ENCODE measurements around the gene RPL13.
"Not testable (repeated sequence)": the region's sequence is repeated elsewhere in the genome, so short reads cannot be mapped to it uniquely, and the experiment has no call there.

Gene RPL13

GRCh38 chr16:89577055-89577759 is 16.7 kb downstream of the RPL13 start:
- DNase-seq (ENCODE audit: low read depth in 3 of 3) = no peak

GRCh38 chr16:89579351-89579750 is 18.9 kb downstream of the RPL13 start:
- DNase-seq (ENCODE audit: low read depth in 3 of 3) = no peak

DNA sequence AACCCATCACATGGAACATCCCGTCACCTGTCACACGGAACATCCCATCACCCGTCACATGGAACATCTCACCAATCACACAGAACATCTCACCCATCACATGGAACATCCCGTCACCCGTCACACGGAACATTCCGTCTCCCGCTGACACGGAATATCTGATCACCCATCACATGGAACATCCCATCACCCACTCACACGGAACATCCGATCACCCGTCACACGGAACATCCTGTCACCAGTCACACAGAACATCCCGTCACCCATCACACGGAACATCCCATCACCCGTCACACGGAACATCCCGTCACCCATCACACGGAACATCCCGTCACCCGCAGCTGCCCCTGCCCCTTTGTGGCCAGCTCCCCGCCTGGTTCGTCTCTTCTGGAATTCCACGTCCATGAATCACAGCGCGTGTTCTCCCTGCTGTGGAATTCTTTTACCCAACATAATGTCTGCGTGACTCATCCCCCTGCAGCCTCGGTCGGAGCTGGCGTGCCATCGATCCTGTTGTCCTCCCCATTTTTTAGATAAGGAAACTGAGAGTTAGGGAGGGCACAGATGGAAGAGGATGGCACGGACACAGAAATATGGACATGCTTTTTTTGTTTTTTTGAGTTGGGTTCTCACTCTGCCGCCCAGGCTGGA is 20.7 kb downstream of the RPL13 start:
- DNase-seq (ENCODE audit: low read depth in 3 of 3) = no peak

GRCh38 chr16:89581861-89582563 is 21.5 kb downstream of the RPL13 start:
- DNase-seq (ENCODE audit: low read depth in 3 of 3) = no peak

DNA sequence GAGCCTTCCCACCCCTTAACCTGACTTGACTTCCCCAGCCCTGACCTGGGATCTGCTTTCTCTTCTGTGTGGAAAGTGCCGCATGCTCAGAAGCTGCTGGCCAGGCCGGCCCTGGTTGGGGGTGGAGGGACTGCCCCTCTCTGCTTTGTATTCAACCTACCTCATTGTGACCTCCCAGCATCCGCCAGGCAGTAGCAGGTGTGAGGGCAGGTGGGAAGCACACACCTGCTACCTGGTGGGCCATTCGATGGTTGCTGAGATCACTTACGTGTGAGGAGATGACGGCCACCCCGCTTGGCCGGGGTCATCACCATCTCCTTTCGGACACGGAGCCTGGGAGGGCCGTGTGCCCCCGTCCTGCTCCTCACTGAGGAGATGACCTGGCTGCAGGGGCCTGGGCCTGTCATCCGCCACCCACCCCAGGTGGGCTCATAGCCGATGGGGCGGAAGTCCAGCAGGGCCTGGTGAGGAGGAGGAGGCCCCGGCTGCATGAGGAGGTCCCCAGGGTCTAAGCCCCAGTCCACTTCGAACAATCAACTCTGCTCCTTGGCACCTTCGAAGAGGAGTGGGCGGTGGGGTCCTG is 22.2 kb downstream of the RPL13 start:
- DNase-seq (ENCODE audit: low read depth in 3 of 3) = no peak

DNA sequence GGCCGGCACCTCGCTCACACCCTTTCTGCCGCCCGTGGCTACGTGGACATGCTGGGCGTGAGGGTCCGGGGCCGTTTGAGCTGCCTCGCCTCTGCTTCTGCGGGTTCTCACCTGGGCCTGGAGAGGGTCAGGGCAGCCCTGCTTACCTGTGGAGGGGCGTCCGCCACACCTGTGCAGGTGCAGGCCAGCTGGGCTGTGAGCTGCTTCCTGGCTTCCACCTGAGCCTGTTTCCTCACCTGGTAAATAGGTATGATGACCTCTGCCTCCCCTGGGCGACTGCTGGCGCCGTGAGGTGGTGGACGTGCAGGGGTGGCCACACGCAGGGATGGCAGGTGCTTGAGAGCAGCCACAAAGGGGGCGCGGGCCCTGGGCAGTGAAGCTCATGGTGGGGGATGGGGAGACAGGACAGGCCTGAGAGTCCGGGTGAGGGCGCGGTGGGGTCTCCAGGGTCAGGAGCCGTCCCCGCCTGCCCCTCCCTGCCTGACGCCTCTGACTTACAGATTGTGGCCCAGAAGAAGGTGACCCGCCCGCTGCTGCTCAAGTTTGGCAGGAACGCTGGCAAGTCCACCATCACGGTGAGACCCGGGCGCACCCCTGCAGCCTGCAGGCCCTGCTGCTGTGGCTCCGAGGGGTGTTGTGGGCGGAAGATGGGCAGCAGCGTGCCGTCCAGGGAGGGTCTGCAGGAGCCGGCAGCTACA is 22.9 kb downstream of the RPL13 start:
- DNase-seq (ENCODE audit: low read depth in 3 of 3) = no peak

GRCh38 chr16:89583895-89584644 is 23.6 kb downstream of the RPL13 start:
- DNase-seq (ENCODE audit: low read depth in 3 of 3) = no peak

DNA sequence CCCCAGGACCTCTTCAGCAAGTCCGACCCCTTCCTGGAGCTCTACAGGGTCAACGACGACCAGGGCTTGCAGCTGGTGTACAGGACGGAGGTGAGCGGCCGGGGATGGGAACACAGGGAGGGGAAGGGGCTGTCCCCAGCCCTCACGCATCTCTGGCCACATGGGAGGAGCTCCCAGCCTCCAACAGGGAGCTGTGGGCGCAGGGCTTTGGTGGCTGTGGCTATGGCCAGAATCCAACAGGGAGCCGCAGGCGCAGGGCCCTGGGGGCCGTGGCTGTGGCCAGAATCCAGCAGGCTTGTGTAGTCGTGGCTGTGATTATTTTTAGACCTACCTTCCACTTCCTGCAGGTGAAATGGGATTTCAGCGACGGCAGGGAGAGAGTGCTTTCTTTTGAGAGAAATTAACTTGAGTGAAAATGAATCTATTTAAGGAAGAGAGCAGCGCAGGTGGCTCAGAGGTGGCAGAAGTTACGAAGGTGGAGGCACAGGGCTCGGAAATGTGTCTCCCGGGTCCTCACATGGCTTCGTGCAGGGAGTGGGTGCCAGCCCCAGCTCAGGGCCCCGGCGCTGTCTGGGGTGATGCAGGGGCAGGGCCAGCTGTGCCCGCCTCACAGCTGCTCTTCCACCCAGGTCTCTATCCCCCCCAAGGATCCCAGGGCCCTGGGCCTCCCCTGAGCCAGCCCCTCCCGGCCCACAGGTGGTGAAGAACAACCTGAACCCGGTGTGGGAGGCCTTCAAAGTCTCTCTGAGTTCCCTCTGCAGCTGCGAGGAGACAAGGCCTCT is 24.5 kb downstream of the RPL13 start:
- DNase-seq (ENCODE audit: low read depth in 3 of 3) = no peak

DNA sequence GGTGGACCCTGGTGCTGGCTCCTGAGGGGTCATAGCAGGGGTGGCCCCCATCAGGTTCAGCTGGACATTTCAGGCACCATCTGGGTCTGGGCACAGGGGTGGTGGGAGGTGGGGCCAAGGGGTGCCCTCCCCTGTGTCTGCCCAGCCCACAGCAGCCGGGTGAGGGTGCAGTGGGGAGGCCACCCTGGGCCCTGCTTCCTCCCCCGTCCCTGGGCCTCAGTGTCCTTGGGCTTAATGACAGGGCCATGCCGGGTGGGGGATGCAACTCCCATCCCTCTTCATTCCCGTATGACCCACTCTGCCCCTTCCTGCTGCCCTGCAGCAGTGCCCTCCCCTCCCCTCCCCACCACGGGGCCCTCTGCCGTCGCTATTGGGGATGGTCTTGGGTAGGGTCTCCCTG is 25.7 kb downstream of the RPL13 start:
- no peak for DNase-seq (ENCODE audit: low read depth in 3 of 3)

GRCh38 chr16:89586853-89587252 is 26.4 kb downstream of the RPL13 start:
- no peak for DNase-seq (ENCODE audit: low read depth in 3 of 3)

GRCh38 chr16:89587676-89588075 is 27.2 kb downstream of the RPL13 start:
- not testable (repeated sequence) for DNase-seq (ENCODE audit: low read depth in 3 of 3)

GRCh38 chr16:89588413-89589109 is 28.1 kb downstream of the RPL13 start:
- no peak for DNase-seq (ENCODE audit: low read depth in 3 of 3)

GRCh38 chr16:89589241-89589926 is 28.9 kb downstream of the RPL13 start:
- no peak for DNase-seq (ENCODE audit: low read depth in 3 of 3)

DNA sequence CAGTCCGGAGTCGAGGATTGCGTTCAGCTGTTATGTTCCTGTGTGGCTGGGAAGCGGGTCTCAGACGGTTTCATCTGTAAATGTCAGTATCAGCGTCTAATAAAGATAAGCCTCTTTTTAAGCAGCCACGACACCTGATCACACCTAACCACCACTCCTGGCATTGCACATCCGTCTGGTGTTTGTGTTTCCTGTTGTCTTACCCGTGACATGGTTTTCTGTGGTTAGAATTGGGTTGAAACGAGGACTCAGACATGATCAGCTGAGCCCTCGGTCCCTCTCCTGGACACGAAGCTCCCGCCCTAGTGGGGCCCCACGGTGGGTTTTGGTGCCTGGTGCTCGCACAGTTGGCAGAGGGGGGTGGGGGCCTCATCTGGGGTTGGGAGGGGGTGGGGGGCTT is 33.4 kb downstream of the RPL13 start:
- DNase-seq (ENCODE audit: low read depth in 3 of 3) = no peak

DNA sequence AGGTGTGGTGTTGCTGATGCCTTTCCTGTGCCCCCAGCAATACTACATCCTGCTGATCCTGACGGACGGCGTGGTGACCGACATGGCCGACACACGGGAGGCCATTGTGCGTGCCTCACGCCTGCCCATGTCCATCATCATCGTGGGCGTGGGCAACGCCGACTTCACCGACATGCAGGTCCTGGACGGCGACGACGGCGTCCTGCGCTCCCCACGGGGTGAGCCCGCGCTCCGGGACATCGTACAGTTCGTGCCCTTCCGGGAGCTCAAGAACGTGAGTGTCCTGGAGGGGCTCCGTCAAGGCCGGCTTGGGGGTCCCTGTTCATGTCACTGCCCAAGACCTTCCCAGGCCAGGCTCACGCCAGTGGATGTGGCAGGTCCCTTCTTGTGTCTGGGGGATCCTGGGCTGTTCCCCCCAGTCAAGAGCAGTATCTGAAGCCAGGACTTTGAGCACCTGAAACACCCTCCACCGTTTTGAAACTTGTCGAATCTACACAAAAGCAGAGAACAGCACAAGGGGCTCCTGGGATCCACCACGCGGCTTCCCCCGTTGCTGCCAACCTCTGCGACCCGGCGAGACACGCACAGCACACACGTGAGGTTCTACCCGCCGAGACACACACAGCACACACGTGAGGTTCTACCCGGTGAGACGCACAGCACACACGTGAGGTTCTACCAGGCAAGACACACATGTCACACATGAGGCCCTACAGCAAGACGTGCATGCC is 35.0 kb downstream of the RPL13 start:
- DNase-seq (ENCODE audit: low read depth in 3 of 3) = no peak

DNA sequence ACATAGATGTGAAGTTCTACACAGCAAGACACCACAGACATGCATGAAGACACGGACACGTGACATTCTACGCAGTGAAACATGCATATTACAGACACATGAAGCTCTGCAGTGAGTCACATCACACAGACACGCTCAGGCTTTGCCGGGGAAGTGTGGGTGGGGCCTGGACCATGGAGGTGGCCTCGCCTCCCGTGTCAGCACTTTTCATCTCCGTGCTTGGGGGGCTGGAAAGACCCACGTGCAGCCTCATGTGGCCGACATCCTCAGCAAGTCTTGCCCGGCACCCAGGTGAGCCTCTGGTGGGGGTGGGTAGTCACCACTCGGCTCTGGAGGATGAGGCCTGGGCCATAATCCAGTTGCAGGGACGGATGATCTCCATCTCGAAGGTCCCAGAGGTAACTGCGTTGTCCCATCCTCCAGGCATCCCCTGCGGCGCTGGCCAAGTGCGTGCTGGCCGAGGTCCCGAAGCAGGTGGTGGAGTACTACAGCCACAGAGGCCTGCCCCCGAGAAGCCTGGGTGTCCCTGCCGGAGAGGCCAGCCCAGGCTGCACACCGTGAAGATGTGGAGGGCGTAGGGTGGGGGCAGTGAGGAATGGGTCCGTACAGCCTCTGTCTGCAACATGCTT is 35.7 kb downstream of the RPL13 start:
- no peak for DNase-seq (ENCODE audit: low read depth in 3 of 3)

DNA sequence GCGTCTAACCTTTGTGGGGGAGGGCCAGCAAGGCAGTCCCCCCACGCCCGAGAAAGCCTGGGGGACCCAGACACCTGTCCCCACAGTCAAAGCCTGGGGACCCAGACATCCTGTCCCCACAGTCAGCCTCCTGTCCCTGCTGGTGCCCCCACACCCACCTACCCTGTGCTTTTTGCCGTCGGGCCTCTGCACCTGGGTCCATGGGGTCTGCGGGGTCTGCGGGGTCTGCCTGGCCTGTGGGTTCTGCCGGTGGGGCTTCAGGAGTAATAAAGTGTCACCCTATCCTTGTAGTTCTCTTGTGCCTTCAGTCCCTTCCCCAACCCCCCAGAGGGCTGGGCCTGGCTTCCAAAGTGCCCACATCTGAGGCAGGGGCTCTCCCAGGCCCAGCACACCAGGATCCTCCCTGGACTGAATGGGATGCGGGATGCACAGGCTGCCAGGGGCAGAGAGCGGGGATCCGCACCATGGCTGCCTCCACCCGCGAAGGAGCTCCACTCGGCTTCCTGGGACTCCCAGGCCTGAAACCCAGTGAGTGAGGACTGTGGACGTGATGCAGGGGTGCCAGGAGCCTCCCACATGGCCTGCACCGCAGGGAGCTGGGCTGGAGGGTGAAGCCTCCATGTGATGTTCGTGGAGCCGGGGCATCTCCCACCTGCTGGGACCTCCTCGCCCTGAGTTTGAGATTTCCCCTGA is 36.6 kb downstream of the RPL13 start:
- DNase-seq (ENCODE audit: low read depth in 3 of 3) = no peak

DNA sequence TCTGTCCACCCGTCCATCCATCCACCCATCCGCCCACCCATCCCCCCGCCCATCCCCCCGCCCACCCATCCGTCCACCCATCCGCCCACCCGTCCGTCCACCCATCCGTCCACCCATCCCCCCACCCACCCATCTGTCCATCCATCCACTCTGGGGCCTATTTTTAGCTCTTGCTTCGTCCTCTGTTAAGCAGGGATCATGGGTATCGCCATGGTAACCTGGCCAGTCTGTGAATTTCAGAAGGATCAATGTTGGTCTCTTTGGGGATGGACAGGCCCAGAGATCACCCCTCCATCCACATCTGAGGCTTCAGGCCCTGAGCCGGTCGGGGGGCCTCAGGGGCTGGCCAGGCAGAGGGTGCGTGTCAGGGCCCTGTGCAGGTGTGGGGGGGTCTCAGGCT is 37.7 kb downstream of the RPL13 start:
- no peak for DNase-seq (ENCODE audit: low read depth in 3 of 3)

All from stimulated activated CD4-positive, alpha-beta T cell treated with anti-CD3 and anti-CD28 coated beads, TNF-alpha, amount 100 ng/mL, for 4 hours (primary cell).